D721Med (cell line): ENCODE results near the gene TMEM252.

Source experiments
- DNase-seq: peaks from one replicate; pipeline ENCODE4 v3.0.0; 2011; ENCODE audit warnings: low spot score; ENCODE audit not compliant: insufficient read length
- FAIRE-seq: peaks from 2 replicates; lab custom pipeline; 2011; peaks lifted over from hg19 to GRCh38; lab: Jason Lieb, UNC
- CTCF ChIP-seq: IDR thresholded peaks from 2 replicates; pipeline ENCODE4 v1.5.1; 2012; ENCODE audit warnings: mild to moderate bottlenecking, control low read depth; ENCODE audit not compliant: insufficient read depth; ENCODE audit errors: missing control alignments

Gene TMEM252

GRCh38 chr9:68541568-68541967, 885 bp upstream of the TMEM252 start:
- no peak for FAIRE-seq
- no peak for DNase-seq
- TF ChIP-seq CTCF, result no peak

- TF ChIP-seq CTCF, result no peak
- FAIRE-seq (no peak), DNase-seq (no peak)
These were observed 2.5 kb downstream of the TMEM252 start for GRCh38 chr9:68538200-68538599.

GRCh38 chr9:68537616-68537880, 3.1 kb downstream of the TMEM252 start:
- no peak for DNase-seq
- FAIRE-seq, result no peak

GRCh38 chr9:68536876-68537615, 3.6 kb downstream of the TMEM252 start:
- DNase-seq (no peak), FAIRE-seq (no peak)
- TF ChIP-seq CTCF, result no peak

More at GRCh38 chr9:68537616-68537880, 3.1 kb downstream of the TMEM252 start:
- TF ChIP-seq CTCF, result no peak

- DNase-seq (no peak), FAIRE-seq (no peak)
- TF ChIP-seq CTCF, result no peak
These were observed 7.0 kb downstream of the TMEM252 start for GRCh38 chr9:68533678-68534077.

- FAIRE-seq (no peak), DNase-seq (no peak)
- TF ChIP-seq CTCF, result no peak
These were observed 8.6 kb downstream of the TMEM252 start for GRCh38 chr9:68532131-68532530.

GRCh38 chr9:68530618-68531017, 10.1 kb downstream of the TMEM252 start:
- FAIRE-seq (no peak), DNase-seq (no peak)
- TF ChIP-seq CTCF, result no peak
